Sigmoid colon (tissue), 4 donors: ENCODE measurements around the gene LMF1.

Experiments
- EP300 ChIP-seq, 4 donors: sonication (generic); formaldehyde crosslinking; IDR thresholded peaks; one replicate each; pipeline ENCODE4 v1.6.1; 2017; ENCODE audit warnings: antibody characterized with exemption in 4 of 4
- POLR2A ChIP-seq, 2 donors: fragments of 450-650 bp; IDR thresholded peaks; one replicate each; pipeline ENCODE4 v1.6.1; 2016; ENCODE audit warnings: antibody characterized with exemption in 2 of 2, mild to moderate bottlenecking in 2 of 2, moderate library complexity in 2 of 2
- TF ChIP-seq, protein P1 (sequence below), 4 experiments: fragments of 450-650 bp in 3 of 4; fragments of 200-600 bp in 1 of 4; IDR thresholded peaks; one replicate each; pipeline ENCODE4 v1.5.1; 2016 to 2019; ENCODE audit warnings: antibody characterized with exemption in 4 of 4, mild to moderate bottlenecking in 3 of 4, moderate library complexity in 2 of 4

DNA sequence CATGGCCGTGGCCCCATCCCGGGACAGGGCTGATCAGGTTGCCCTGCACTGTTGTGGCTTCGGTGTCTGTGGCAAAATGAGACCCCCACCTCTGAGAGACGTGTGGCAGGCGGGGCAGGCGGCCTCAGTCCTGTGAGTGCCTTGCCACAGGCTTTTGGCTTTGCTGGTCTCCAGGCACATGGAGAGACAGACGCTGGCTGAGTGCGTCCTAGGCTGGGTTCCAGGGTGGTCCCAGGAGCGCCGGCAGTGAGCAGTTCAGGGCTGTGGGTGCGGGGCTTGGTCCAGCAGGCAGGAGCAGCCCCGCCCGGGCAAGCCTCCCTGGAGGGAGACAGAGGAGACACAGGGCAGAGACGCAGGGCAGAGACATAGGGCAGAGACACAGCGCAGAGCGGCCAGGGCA is 40.0 kb upstream of the LMF1 start:
- TF ChIP-seq EP300 (IDR thresholded peaks at IDR 0.05) (no peak), POLR2A (IDR thresholded peaks at IDR 0.05) (no peak)
- TF ChIP-seq, protein P1, sequence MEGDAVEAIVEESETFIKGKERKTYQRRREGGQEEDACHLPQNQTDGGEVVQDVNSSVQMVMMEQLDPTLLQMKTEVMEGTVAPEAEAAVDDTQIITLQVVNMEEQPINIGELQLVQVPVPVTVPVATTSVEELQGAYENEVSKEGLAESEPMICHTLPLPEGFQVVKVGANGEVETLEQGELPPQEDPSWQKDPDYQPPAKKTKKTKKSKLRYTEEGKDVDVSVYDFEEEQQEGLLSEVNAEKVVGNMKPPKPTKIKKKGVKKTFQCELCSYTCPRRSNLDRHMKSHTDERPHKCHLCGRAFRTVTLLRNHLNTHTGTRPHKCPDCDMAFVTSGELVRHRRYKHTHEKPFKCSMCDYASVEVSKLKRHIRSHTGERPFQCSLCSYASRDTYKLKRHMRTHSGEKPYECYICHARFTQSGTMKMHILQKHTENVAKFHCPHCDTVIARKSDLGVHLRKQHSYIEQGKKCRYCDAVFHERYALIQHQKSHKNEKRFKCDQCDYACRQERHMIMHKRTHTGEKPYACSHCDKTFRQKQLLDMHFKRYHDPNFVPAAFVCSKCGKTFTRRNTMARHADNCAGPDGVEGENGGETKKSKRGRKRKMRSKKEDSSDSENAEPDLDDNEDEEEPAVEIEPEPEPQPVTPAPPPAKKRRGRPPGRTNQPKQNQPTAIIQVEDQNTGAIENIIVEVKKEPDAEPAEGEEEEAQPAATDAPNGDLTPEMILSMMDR (IDR thresholded peaks at IDR 0.05), result no peak
